GM12801 (cell line): Measurements from ENCODE around the gene TIMM44.

Source experiments
- CTCF ChIP-seq: IDR thresholded peaks from one replicate; pipeline ENCODE4 v1.5.1; 2011; ENCODE audit warnings: control low read depth; ENCODE audit not compliant: insufficient read length; ENCODE audit errors: extremely low read depth

Gene TIMM44

GRCh38 chr19:7931221-7932061, 12.0 kb downstream of the TIMM44 start:
- TF ChIP-seq CTCF = no peak

- no peak for TF ChIP-seq CTCF
These were observed 12.7 kb downstream of the TIMM44 start for GRCh38 chr19:7930765-7931164.

GRCh38 chr19:7928741-7929701, 14.4 kb downstream of the TIMM44 start:
- TF ChIP-seq CTCF = no peak

- TF ChIP-seq CTCF = no peak
These were observed 15.1 kb downstream of the TIMM44 start for GRCh38 chr19:7928334-7928706.

GRCh38 chr19:7927605-7928333, 15.7 kb downstream of the TIMM44 start:
- TF ChIP-seq CTCF = no peak

GRCh38 chr19:7926727-7927604, 16.5 kb downstream of the TIMM44 start:
- no peak for TF ChIP-seq CTCF
